KBM-7 (cell line): ENCODE measurements around the gene GTPBP4.
A peak's percentile ranks its signal among the peaks of the same experiment; 100 is the strongest.
"Not testable (repeated sequence)": the region's sequence is repeated elsewhere in the genome, so short reads cannot be mapped to it uniquely, and the experiment has no call there.

Experiments used
- DNase-seq: peaks from one replicate; pipeline ENCODE4 v3.0.0-alpha.2; 2015
- in situ Hi-C: fragments of 300-500 bp; cut with MboI; formaldehyde crosslinking; loops from 2 replicates; pipeline ENCODE4 v1.14.3; 2020; ENCODE audit warnings: low sequenced_read_pairs, low pct_unique_long_range_greater_than_20kb, mixed read lengths

GTPBP4 gene

GRCh38 chr10:986137-986825 is 2.0 kb upstream of the GTPBP4 start:
- in situ Hi-C loops = no loop called here
- DNase-seq = no peak

GRCh38 chr10:986881-987619 is 1.2 kb upstream of the GTPBP4 start:
- in situ Hi-C loops = no loop called here
- peak; percentile 83 for DNase-seq

- DNase-seq = peak; percentile 18
- in situ Hi-C loops = no loop called here
These were observed 689 bp upstream of the GTPBP4 start for GRCh38 chr10:987620-987869.

GRCh38 chr10:988667-989545 is 672 bp downstream of the GTPBP4 start:
- in situ Hi-C loops = no loop called here
- no peak for DNase-seq

GRCh38 chr10:990808-991207 is 2.6 kb downstream of the GTPBP4 start:
- in situ Hi-C loops = no loop called here
- DNase-seq = no peak

GRCh38 chr10:992467-992866 is 4.2 kb downstream of the GTPBP4 start:
- no peak for DNase-seq
- in situ Hi-C loops = no loop called here

GRCh38 chr10:992871-993270 is 4.6 kb downstream of the GTPBP4 start:
- in situ Hi-C loops = no loop called here
- no peak for DNase-seq

GRCh38 chr10:994836-995558 is 6.8 kb downstream of the GTPBP4 start:
- in situ Hi-C loops = no loop called here

GRCh38 chr10:995559-995926 is 7.3 kb downstream of the GTPBP4 start:
- DNase-seq = no peak
- in situ Hi-C loops = no loop called here

More at GRCh38 chr10:994836-995558, 6.8 kb downstream of the GTPBP4 start:
- no peak for DNase-seq

GRCh38 chr10:996031-996430 is 7.8 kb downstream of the GTPBP4 start:
- in situ Hi-C loops = no loop called here
- DNase-seq = no peak

- DNase-seq = no peak
- in situ Hi-C loops = no loop called here
These were observed 9.2 kb downstream of the GTPBP4 start for GRCh38 chr10:997266-998022.

- in situ Hi-C loops = no loop called here
These were observed 14.3 kb downstream of the GTPBP4 start for GRCh38 chr10:1002425-1003006.

GRCh38 chr10:1003884-1004670 is 15.8 kb downstream of the GTPBP4 start:
- no peak for DNase-seq
- in situ Hi-C loops = no loop called here

More at GRCh38 chr10:1002425-1003006, 14.3 kb downstream of the GTPBP4 start:
- no peak for DNase-seq

- in situ Hi-C loops = no loop called here
- no peak for DNase-seq
These were observed 18.3 kb downstream of the GTPBP4 start for GRCh38 chr10:1006573-1006972.

GRCh38 chr10:1007583-1007982 is 19.3 kb downstream of the GTPBP4 start:
- in situ Hi-C loops = no loop called here
- no peak for DNase-seq

GRCh38 chr10:1009071-1009494 is 20.8 kb downstream of the GTPBP4 start:
- in situ Hi-C loops = no loop called here
- DNase-seq = no peak

- DNase-seq, in situ Hi-C loops: not testable (repeated sequence)
These were observed 21.7 kb downstream of the GTPBP4 start for GRCh38 chr10:1009947-1010346.

- in situ Hi-C loops = no loop called here
- DNase-seq = no peak
These were observed 22.5 kb downstream of the GTPBP4 start for GRCh38 chr10:1010703-1011102.
